ENCODE results near the gene NT5C2. TPM values are rescaled to one million over a fixed set of nuclear protein-coding genes. Genes with fewer than 3 reads are reported as not detected.

Gene NT5C2
- total and polyA plus RNA-seq, 2 donors (not counting 3 experiments of a cell fraction or from before 2014, with no cell fraction given) = 47.2 to 69.9 TPM

DNA sequence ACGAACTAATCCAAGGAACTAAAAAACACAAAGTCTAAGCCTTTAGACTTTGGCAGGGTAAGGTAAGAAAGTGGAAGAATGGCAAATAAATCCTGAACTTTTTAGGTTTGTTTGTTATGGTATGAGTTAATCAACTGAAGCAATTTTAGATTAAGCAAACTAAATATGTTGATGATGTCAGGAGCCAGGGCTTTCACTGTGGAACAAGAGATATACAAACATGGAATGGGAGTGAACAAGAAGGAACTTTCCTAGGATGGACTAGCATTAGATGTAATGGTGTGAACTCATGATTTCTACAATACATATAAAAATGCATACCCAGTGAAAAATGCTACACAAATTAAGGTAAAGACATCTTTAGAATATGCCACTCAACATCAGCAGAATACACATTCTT, 35.8 kb downstream of the NT5C2 start:
- no peaks in the 10 kb centered on the region for H3K27me3 ChIP-seq (ENCODE audit: control insufficient read depth in 2 of 2, insufficient read depth in 2 of 2, low read length in 2 of 2)
- no peak for FAIRE-seq
- H3K27ac ChIP-seq (ENCODE audit: insufficient read depth, low read depth, low read length) = no peak overlapping the region
- H2AFZ ChIP-seq (ENCODE audit: low read depth, low read length) = no peak overlapping the region
- H3K4me2 ChIP-seq (ENCODE audit: insufficient read depth, low read length) = no peak overlapping the region
- intact Hi-C loops (cut with micrococcal nuclease) (no loop called here), dilution Hi-C loops (cut with MboI; ENCODE audit: extremely low pct_ligation_motif_present, low sequenced_read_pairs) (no loop called here)
- H3K9me1 ChIP-seq (replicated peaks; ENCODE audit: control insufficient read depth, extremely low read depth, insufficient read depth, low read length) = no peaks in the 10 kb centered on the region
- no peaks in the 10 kb centered on the region for H4K20me1 ChIP-seq (replicated peaks; ENCODE audit: control insufficient read depth, extremely low read depth, insufficient read depth, low read length)
- no peaks in the 10 kb centered on the region for H3K36me3 ChIP-seq (ENCODE audit: control insufficient read depth in 2 of 2, extremely low read depth in 1 of 2, insufficient read depth in 2 of 2, low read length in 2 of 2)
- H3K79me2 ChIP-seq (ENCODE audit: control insufficient read depth, insufficient read depth, low read length) = peaks cover 32% of the 10 kb centered on the region
- H3K9me3 ChIP-seq (replicated peaks; ENCODE audit: control insufficient read depth, insufficient read depth, low read length) = no peaks in the 10 kb centered on the region
- ChIA-PET CTCF (interaction anchor here (1.3 kb wide), 1 partner anchor 74 kb away, joined by 4 read pairs; no protein-coding TSS in a partner anchor), POLR2A (no interaction called here)
- no peak overlapping the region for H3K9ac ChIP-seq (replicated peaks; ENCODE audit: extremely low read depth, insufficient read depth, low read length)
- no peak for DNase-seq (ENCODE audit: low read depth, low spot score)
- H3K4me3 ChIP-seq (replicated peaks in 1 of 3; ENCODE audit: insufficient read depth in 1 of 3, low read depth in 1 of 3, low read length in 3 of 3) = no peak overlapping the region
- no peak for TF ChIP-seq FOS (IDR thresholded peaks at IDR 0.05; ENCODE audit: borderline replicate concordance, insufficient read depth, low read length)
- no peak for TF ChIP-seq MYC (IDR thresholded peaks at IDR 0.05; ENCODE audit: low read depth, low read length)
- no peak for TF ChIP-seq POLR2AphosphoS5 (IDR thresholded peaks at IDR 0.05; ENCODE audit: insufficient read depth, low read depth, low read length)
- no peak for TF ChIP-seq CTCF (IDR thresholded peaks at IDR 0.05; ENCODE audit: extremely low read depth in 1 of 2, insufficient read depth in 1 of 2, low read depth in 1 of 2, low read length in 2 of 2)
- TF ChIP-seq POLR2A (IDR thresholded peaks at IDR 0.05; ENCODE audit: low read depth, low read length) = no peak
- no peak for TF ChIP-seq JUN (IDR thresholded peaks at IDR 0.05; ENCODE audit: borderline replicate concordance, insufficient read depth, insufficient read length, low read depth)
- H3K4me1 ChIP-seq (ENCODE audit: control insufficient read depth, extremely low read depth, insufficient read depth, low read length) = peaks cover 39% of the 10 kb centered on the region
- no TSS peak for BruUV-seq (replicated peaks)

Data from endothelial cell of umbilical vein (primary cell).